Fibroblast of mammary gland (primary cell): Measurements from ENCODE around the gene EXTL1.

Experiments used
- DNase-seq: peaks from one replicate; pipeline ENCODE4 v3.0.0-alpha.2; 2010; ENCODE audit warnings: low read depth
- H3K4me3 ChIP-seq: 2 replicates; pipeline ENCODE4 v1.5.1; 2011; ENCODE audit warnings: low read depth, mild to moderate bottlenecking, low read length, moderate library complexity; ENCODE audit not compliant: control insufficient read depth
- CTCF ChIP-seq: conservative IDR thresholded peaks from 2 replicates; pipeline ENCODE4 v1.5.1; 2011; ENCODE audit warnings: low read depth, low read length, inconsistent platforms; ENCODE audit not compliant: control insufficient read depth, insufficient read depth

Gene EXTL1

GRCh38 chr1:26066857-26067256 lies 45.3 kb downstream of the EXTL1 start:
- no peak for DNase-seq
- no peak for TF ChIP-seq CTCF
- H3K4me3 ChIP-seq: no peak overlapping the region

GRCh38 chr1:26067432-26067911 lies 45.9 kb downstream of the EXTL1 start, which contains the start of gene TRIM63:
TRIM63 (minus strand) TSS chr1:26067630; CDS start chr1:26067494, 136 bp downstream.
- no peak within 1 kb of the TSS for H3K4me3 ChIP-seq
- TF ChIP-seq CTCF: no peak
- DNase-seq: no peak

GRCh38 chr1:26069941-26070295 lies 48.3 kb downstream of the EXTL1 start:
- DNase-seq: no peak
- no peak overlapping the region for H3K4me3 ChIP-seq
- TF ChIP-seq CTCF: no peak

GRCh38 chr1:26070296-26070962 lies 48.9 kb downstream of the EXTL1 start:
- no peak overlapping the region for H3K4me3 ChIP-seq
- no peak for TF ChIP-seq CTCF
- DNase-seq: no peak

- DNase-seq: no peak
- TF ChIP-seq CTCF: no peak
- H3K4me3 ChIP-seq: no peak overlapping the region
Observed at GRCh38 chr1:26070963-26071342, 49.4 kb downstream of the EXTL1 start.

- no peak for TF ChIP-seq CTCF
Observed at GRCh38 chr1:26072305-26072704, 50.7 kb downstream of the EXTL1 start.

More at GRCh38 chr1:26072305-26072704, 50.7 kb downstream of the EXTL1 start:
- DNase-seq: no peak
- no peak overlapping the region for H3K4me3 ChIP-seq
